Measurements from ENCODE around the gene MYO9A. TPM values are rescaled to one million over a fixed set of nuclear protein-coding genes. Genes with fewer than 3 reads are reported as not detected.
"Not testable (repeated sequence)": the region's sequence is repeated elsewhere in the genome, so short reads cannot be mapped to it uniquely, and the experiment has no call there.

MYO9A gene
- total RNA-seq, 2 experiments from 2014 or later, result 18.6 to 22.2 TPM

GRCh38 chr15:72100551-72100950 is 17.4 kb downstream of the MYO9A start:
- H3K9me3 Mint-ChIP-seq, POLR2A ChIA-PET: not testable (repeated sequence)

GRCh38 chr15:72099155-72099554 is 18.8 kb downstream of the MYO9A start:
- no peaks in the 10 kb centered on the region for H3K36me3 Mint-ChIP-seq (ENCODE audit: low read depth)
- ChIA-PET CTCF (no interaction called here), POLR2A (no interaction called here)
- no peaks in the 10 kb centered on the region for H3K27me3 Mint-ChIP-seq
- H3K27ac Mint-ChIP-seq, result no peak overlapping the region
- H3K9me3 Mint-ChIP-seq, result no peaks in the 10 kb centered on the region
- H3K4me3 Mint-ChIP-seq, result no peak overlapping the region
- no peak for DNase-seq
- H3K4me1 Mint-ChIP-seq, result no peaks in the 10 kb centered on the region

More at GRCh38 chr15:72100551-72100950, 17.4 kb downstream of the MYO9A start:
- H3K4me1 Mint-ChIP-seq; DNase-seq; H3K27me3 Mint-ChIP-seq; H3K27ac Mint-ChIP-seq; CTCF ChIA-PET; H3K36me3 Mint-ChIP-seq (ENCODE audit: low read depth); H3K4me3 Mint-ChIP-seq: not testable (repeated sequence)

GRCh38 chr15:72098040-72098439 is 19.9 kb downstream of the MYO9A start:
- Mint-ChIP-seq H3K27me3 (no peaks in the 10 kb centered on the region), H3K4me3 (no peak overlapping the region), H3K9me3 (no peaks in the 10 kb centered on the region), H3K27ac (no peak overlapping the region), H3K36me3 (ENCODE audit: low read depth) (no peaks in the 10 kb centered on the region), H3K4me1 (no peaks in the 10 kb centered on the region)
- DNase-seq, result no peak
- CTCF ChIA-PET, result no interaction called here
- POLR2A ChIA-PET, result no interaction called here

- no peaks in the 10 kb centered on the region for H3K36me3 Mint-ChIP-seq (ENCODE audit: low read depth)
- H3K27ac Mint-ChIP-seq, result no peak overlapping the region
- no peaks in the 10 kb centered on the region for H3K4me1 Mint-ChIP-seq
- H3K27me3 Mint-ChIP-seq, result no peaks in the 10 kb centered on the region
- CTCF ChIA-PET, result no interaction called here
- DNase-seq, result no peak
- no peaks in the 10 kb centered on the region for H3K9me3 Mint-ChIP-seq
- H3K4me3 Mint-ChIP-seq, result no peak overlapping the region
- POLR2A ChIA-PET, result no interaction called here
These were observed 21.2 kb downstream of the MYO9A start for GRCh38 chr15:72096796-72097195.

GRCh38 chr15:72092691-72093090 is 25.3 kb downstream of the MYO9A start:
- peaks cover 2% of the 10 kb centered on the region for H3K36me3 Mint-ChIP-seq (ENCODE audit: low read depth)
- ChIA-PET CTCF (no interaction called here), POLR2A (interaction anchor here (1.4 kb wide), 1 partner anchor 20 kb away, joined by 4 read pairs; no protein-coding TSS in a partner anchor)
- H3K9me3 Mint-ChIP-seq, result no peaks in the 10 kb centered on the region
- no peak overlapping the region for H3K27ac Mint-ChIP-seq
- DNase-seq, result no peak
- H3K4me3 Mint-ChIP-seq, result no peak overlapping the region
- no peaks in the 10 kb centered on the region for H3K27me3 Mint-ChIP-seq
- no peaks in the 10 kb centered on the region for H3K4me1 Mint-ChIP-seq

- H3K4me1 Mint-ChIP-seq, result no peaks in the 10 kb centered on the region
- H3K27me3 Mint-ChIP-seq, result no peaks in the 10 kb centered on the region
- peaks cover 5% of the 10 kb centered on the region for H3K36me3 Mint-ChIP-seq (ENCODE audit: low read depth)
- no peaks in the 10 kb centered on the region for H3K9me3 Mint-ChIP-seq
- ChIA-PET POLR2A (interaction anchor here (1.4 kb wide), 1 partner anchor 21 kb away, joined by 4 read pairs; no protein-coding TSS in a partner anchor), CTCF (no interaction called here)
- H3K27ac Mint-ChIP-seq, result no peak overlapping the region
- no peak overlapping the region for H3K4me3 Mint-ChIP-seq
- DNase-seq, result no peak
These were observed 25.9 kb downstream of the MYO9A start for GRCh38 chr15:72092006-72092405.

- Mint-ChIP-seq H3K27me3 (no peaks in the 10 kb centered on the region), H3K4me1 (no peaks in the 10 kb centered on the region), H3K27ac (no peak overlapping the region), H3K4me3 (no peak overlapping the region), H3K36me3 (ENCODE audit: low read depth) (peaks cover 7% of the 10 kb centered on the region), H3K9me3 (peaks cover 13% of the 10 kb centered on the region)
- POLR2A ChIA-PET, result no interaction called here
- no peak for DNase-seq
- CTCF ChIA-PET, result no interaction called here
These were observed 30.9 kb downstream of the MYO9A start for GRCh38 chr15:72086920-72087648.

- Mint-ChIP-seq H3K9me3 (peaks cover 13% of the 10 kb centered on the region), H3K36me3 (ENCODE audit: low read depth) (peaks cover 7% of the 10 kb centered on the region), H3K27me3 (no peaks in the 10 kb centered on the region), H3K4me3 (no peak overlapping the region), H3K27ac (no peak overlapping the region), H3K4me1 (no peaks in the 10 kb centered on the region)
- ChIA-PET CTCF (no interaction called here), POLR2A (no interaction called here)
- DNase-seq, result no peak
These were observed 31.8 kb downstream of the MYO9A start for GRCh38 chr15:72086010-72086697.

GRCh38 chr15:72082176-72082575 is 35.8 kb downstream of the MYO9A start:
- Mint-ChIP-seq H3K27me3 (no peaks in the 10 kb centered on the region), H3K27ac (no peak overlapping the region), H3K36me3 (ENCODE audit: low read depth) (peaks cover 2% of the 10 kb centered on the region), H3K4me3 (no peak overlapping the region), H3K4me1 (peaks cover 6% of the 10 kb centered on the region), H3K9me3 (peaks cover 13% of the 10 kb centered on the region)
- ChIA-PET CTCF (no interaction called here), POLR2A (no interaction called here)
- DNase-seq, result no peak

- ChIA-PET POLR2A (no interaction called here), CTCF (no interaction called here)
- H3K4me1 Mint-ChIP-seq, result peaks cover 6% of the 10 kb centered on the region
- H3K9me3 Mint-ChIP-seq, result peaks cover 2% of the 10 kb centered on the region
- H3K36me3 Mint-ChIP-seq (ENCODE audit: low read depth), result no peaks in the 10 kb centered on the region
- H3K27ac Mint-ChIP-seq, result no peak overlapping the region
- no peak overlapping the region for H3K4me3 Mint-ChIP-seq
- no peak for DNase-seq
- no peaks in the 10 kb centered on the region for H3K27me3 Mint-ChIP-seq
These were observed 39.1 kb downstream of the MYO9A start for GRCh38 chr15:72078887-72079286.

GRCh38 chr15:72077950-72078349 is 40.0 kb downstream of the MYO9A start:
- ChIA-PET POLR2A (no interaction called here), CTCF (no interaction called here)
- no peaks in the 10 kb centered on the region for H3K9me3 Mint-ChIP-seq
- H3K4me3 Mint-ChIP-seq, result no peak overlapping the region
- no peak for DNase-seq
- H3K4me1 Mint-ChIP-seq, result peaks cover 6% of the 10 kb centered on the region
- no peaks in the 10 kb centered on the region for H3K36me3 Mint-ChIP-seq (ENCODE audit: low read depth)
- H3K27me3 Mint-ChIP-seq, result no peaks in the 10 kb centered on the region
- H3K27ac Mint-ChIP-seq, result no peak overlapping the region

- Mint-ChIP-seq H3K4me1 (peaks cover 6% of the 10 kb centered on the region), H3K27ac (no peak overlapping the region), H3K27me3 (no peaks in the 10 kb centered on the region), H3K9me3 (no peaks in the 10 kb centered on the region), H3K36me3 (ENCODE audit: low read depth) (no peaks in the 10 kb centered on the region), H3K4me3 (no peak overlapping the region)
- DNase-seq, result no peak
- ChIA-PET POLR2A (no interaction called here), CTCF (interaction anchor here (0.6 to 1.1 kb wide), 2 partner anchors 331 to 1200 kb away, joined by 3 to 5 read pairs; no protein-coding TSS in a partner anchor)
These were observed 43.5 kb downstream of the MYO9A start for GRCh38 chr15:72074335-72075060.

- H3K4me1 Mint-ChIP-seq; DNase-seq; H3K36me3 Mint-ChIP-seq (ENCODE audit: low read depth); POLR2A ChIA-PET; CTCF ChIA-PET; H3K9me3 Mint-ChIP-seq; H3K27me3 Mint-ChIP-seq; H3K4me3 Mint-ChIP-seq; H3K27ac Mint-ChIP-seq: not testable (repeated sequence)
These were observed 46.5 kb downstream of the MYO9A start for GRCh38 chr15:72071448-72071825.

Data from activated CD4-positive, alpha-beta memory T cell treated with anti-CD3 and anti-CD28 coated beads, Interleukin-2, amount 10 ng/mL, durations not matched to agents 7 days and 5 days (primary cell).